Measurements from ENCODE around the gene LRP5.

GRCh38 chr11:68416070-68416578 lies 103.7 kb downstream of the LRP5 start:
- no peak for TF ChIP-seq CTCF (IDR thresholded peaks at IDR 0.05)
- TF ChIP-seq E2F4 (CRISPR knock-in tag; IDR thresholded peaks at IDR 0.05; ENCODE audit: borderline replicate concordance, low read depth): no peak

Data from WTC11 (cell line).